Hepatocyte (in vitro differentiated cells): ENCODE measurements around the gene COMT.

ENCODE experiments used
- EZH2phosphoT487 ChIP-seq: fragments of 200-600 bp; sonication (generic); IDR thresholded peaks from one replicate; pipeline ENCODE4 v1.6.1; 2018; ENCODE audit warnings: antibody characterized with exemption, mild to moderate bottlenecking, low read depth, moderate library complexity; ENCODE audit not compliant: unreplicated experiment, severe bottlenecking
- TF ChIP-seq, protein P1 (sequence below): fragments of 200-600 bp; sonication (generic); IDR thresholded peaks from 2 replicates; pipeline ENCODE4 v1.5.1; 2016; ENCODE audit warnings: antibody characterized with exemption, mild to moderate bottlenecking; ENCODE audit not compliant: poor library complexity

DNA sequence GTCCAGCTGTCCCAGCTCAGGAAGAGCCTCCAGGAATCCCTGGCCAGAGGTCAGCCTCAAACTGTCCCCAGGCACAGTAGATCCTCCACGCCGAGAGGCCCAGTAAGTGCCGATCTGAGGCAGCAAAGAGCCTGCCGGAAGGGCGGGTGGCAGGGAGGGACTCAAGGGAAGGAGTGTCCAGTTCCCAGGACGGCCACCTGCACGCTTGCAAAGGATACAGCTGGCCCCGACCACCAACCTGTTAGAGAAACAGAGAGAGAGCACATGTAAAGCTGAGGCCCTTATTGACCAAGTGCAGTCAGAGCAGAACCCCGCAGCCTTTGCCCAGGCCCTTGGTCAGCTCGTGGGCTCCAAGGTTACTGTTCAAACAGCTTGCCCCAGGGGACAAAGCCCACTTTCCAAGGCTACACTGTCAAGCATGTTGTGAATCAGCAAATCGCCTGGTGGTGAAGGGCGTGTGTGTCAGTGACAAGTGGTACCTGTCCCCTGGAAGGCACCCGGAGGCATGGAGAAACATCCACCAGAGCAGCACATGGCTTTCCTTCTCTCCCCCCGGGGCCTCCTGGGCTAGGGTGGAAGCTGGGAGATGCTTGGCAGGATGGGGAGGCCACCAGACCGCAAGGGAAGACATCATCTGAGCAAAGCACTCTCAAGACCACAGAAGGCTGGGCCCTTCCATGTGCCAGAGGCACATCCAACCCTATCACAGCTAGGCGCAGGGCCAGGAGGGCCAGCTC lies 42.6 kb upstream of the COMT start:
- no peak for TF ChIP-seq EZH2phosphoT487
- TF ChIP-seq, protein P1, sequence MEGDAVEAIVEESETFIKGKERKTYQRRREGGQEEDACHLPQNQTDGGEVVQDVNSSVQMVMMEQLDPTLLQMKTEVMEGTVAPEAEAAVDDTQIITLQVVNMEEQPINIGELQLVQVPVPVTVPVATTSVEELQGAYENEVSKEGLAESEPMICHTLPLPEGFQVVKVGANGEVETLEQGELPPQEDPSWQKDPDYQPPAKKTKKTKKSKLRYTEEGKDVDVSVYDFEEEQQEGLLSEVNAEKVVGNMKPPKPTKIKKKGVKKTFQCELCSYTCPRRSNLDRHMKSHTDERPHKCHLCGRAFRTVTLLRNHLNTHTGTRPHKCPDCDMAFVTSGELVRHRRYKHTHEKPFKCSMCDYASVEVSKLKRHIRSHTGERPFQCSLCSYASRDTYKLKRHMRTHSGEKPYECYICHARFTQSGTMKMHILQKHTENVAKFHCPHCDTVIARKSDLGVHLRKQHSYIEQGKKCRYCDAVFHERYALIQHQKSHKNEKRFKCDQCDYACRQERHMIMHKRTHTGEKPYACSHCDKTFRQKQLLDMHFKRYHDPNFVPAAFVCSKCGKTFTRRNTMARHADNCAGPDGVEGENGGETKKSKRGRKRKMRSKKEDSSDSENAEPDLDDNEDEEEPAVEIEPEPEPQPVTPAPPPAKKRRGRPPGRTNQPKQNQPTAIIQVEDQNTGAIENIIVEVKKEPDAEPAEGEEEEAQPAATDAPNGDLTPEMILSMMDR = no peak
